ENCODE data around the gene CMSS1.

CMSS1 gene

DNA sequence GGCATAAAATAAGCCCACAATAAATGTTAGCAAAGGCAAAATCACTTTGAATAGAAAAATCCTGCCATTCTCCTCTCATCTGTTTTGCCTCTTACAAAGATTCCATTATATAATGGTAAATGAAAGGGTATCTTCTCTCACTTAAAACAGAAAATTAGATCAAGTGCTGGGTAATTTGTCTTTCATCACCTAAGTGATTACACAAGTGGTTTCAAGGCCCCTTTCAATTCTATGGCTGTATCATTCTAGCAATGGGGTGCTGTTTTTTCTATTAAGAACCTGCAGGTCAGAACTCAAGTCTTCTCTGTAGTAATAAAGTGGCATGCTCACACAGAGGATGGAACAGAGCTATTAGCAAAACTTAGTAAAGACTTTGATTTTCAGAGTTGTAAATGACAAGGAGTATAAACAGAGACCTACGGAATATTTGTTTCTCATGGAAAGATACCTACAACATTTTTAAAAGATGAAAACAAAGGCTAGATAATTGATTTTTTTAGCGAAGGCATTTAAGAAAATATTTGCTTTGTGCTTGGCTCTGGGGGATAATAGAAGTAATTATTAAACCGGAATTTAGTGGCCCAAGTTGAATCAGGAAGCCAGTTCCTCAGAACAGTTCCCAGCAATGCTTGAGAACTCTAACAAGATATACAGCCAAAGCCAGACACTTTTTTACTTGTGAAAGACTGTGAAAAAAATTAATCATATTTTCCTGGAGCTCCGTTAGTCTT is 137.4 kb downstream of the CMSS1 start:
- in situ Hi-C loops (cut with HindIII; ENCODE audit: low sequenced_read_pairs), result loop anchor here (5.0 kb wide), 1 partner anchor 52 kb away; no protein-coding TSS in a partner anchor

DNA sequence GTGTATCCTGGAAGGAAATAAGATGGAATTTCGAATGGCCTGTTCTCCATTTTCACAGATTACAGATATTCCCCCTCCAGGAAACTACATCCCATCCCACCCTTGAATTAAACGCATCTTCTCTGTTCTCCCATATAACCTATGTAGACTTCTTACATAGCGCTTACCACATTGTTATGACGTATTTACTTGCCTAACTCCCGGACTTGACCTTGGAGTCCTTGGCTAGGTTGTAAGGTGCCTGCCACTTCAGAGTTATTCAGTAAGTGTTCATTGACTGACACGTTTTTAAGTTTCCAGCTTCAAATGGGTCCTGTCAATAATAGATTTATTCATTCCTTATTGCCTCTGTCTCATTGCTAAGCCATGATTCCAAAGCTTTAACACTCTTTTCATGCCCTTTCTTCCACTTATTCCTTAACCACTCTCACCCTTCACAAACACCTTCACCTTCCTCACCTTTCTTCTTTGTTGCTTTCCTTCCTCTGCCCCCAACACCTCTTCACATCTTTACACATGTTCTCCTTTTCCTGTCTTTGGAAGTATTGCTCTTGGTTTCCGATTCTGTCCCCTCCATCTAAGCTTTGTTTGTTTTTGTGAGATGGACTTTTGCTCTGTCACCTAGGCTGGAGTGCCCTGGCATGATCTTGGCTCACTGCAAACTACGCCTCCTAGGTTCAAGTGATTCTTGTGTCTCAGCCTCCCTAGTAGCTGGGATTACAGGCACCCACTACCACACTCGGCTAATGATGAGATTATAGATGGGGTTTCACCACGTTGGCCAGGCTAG is 138.3 kb downstream of the CMSS1 start:
- in situ Hi-C loops (cut with HindIII; ENCODE audit: low sequenced_read_pairs), result loop anchor here (5.0 kb wide), 1 partner anchor 51 kb away; no protein-coding TSS in a partner anchor

DNA sequence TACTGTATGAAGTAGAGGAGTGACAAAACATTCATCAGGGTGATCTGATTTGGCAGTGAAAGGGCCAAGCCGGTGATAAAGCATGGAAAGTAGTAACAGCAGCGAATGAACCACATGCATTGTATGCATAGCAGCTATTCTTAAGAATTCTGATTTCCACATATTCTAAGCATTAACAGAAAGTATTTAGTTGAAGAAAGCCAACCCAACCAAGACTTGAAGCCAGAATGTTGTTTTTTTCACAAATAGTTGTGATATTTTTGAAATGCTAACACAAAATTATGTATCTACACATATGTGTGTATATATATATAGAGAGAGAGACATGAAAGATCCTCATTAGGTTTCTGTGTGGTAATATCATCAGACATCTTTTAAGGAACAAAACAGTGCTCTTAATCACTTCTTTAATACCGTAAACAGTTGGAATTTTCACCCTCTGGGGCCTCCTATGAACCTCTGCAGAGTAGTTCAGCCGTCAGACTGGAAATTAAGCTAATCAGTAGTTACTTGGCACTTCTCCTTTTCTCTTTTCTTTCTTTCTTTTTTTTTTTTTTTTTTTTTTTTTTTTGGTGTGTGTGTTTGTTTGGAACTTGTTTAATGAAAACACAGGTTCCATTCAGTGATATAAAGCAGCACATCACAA is 139.6 kb downstream of the CMSS1 start:
- in situ Hi-C loops (cut with HindIII; ENCODE audit: low sequenced_read_pairs), result loop anchor here (5.0 kb wide), 1 partner anchor 50 kb away; no protein-coding TSS in a partner anchor

- in situ Hi-C loops (cut with HindIII; ENCODE audit: low sequenced_read_pairs), result loop anchor here (5.0 kb wide), 1 partner anchor 49 kb away; no protein-coding TSS in a partner anchor
These were observed 140.7 kb downstream of the CMSS1 start for GRCh38 chr3:99958222-99958912.

DNA sequence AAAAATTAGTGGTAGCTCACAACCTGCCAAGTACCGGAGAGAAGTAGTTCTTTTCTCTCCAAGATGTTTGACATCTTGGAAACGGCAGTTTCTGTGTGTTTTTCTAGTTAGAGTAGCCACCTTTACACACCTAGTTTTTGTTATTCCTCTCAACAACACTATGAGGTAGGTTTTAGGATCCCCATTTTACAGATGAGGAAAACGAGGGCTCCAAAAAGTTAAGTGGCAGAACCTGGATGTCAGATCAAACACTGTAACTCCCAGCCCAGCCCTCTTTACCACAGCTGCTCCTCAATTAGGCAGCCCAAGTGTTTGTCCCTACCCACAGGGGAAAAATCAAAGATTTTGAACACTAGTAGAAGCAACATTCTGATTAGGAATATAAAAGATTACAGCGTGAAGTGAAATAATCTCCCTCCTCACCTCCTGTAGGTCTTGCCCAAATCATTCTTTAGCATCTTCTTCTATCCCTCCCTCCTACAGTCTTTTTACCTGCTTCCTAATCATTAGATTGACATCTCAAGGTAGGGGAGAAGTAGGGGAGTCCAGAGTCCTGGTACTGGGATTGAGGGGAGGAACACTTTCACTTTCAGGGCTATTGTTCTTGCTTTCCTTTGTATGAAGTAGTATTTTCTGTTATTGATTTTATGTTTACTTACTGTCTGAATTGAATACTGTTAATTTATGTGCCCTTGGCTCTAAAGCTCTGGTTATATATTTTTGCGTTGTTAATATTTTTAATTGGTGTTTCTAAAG is 142.6 kb downstream of the CMSS1 start:
- in situ Hi-C loops (cut with HindIII; ENCODE audit: low sequenced_read_pairs), result no loop called here

GRCh38 chr3:99960941-99961340 is 143.3 kb downstream of the CMSS1 start:
- in situ Hi-C loops (cut with HindIII; ENCODE audit: low sequenced_read_pairs), result no loop called here

DNA sequence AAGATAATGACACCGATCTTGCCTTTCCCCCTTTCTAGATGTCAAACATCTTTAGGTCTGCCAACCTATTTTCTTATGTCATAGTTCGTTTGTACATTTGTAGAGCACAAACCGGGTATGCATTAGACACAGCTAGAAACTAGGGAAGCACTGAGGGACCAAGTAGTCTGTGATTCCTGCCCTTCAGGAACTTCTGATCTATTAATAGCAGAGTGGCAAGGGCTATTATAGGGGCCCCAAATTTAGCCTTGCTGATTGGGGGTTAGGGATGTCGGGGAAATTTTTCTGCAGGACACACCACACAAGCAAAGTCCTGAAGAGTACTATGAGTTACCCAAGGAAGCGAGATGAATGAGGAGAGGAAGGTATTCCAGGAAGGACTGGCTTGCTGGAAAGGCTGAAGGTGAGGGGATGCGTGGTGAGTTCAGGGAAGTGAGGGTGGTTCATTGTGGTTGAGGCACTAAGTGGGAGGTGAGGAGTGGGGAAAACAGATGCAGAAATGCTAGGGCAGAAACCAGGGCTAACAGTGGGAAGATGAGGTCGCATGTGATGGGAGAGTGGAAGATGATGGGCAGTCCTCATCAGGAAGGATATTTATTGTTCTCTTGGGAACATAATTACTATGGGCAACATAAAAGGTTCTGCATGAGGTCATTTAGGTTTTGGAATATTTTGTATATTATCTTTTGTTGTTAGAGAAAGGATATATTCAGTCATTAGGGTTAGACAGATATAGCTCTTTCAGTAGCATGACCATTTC is 144.3 kb downstream of the CMSS1 start:
- in situ Hi-C loops (cut with HindIII; ENCODE audit: low sequenced_read_pairs), result no loop called here

DNA sequence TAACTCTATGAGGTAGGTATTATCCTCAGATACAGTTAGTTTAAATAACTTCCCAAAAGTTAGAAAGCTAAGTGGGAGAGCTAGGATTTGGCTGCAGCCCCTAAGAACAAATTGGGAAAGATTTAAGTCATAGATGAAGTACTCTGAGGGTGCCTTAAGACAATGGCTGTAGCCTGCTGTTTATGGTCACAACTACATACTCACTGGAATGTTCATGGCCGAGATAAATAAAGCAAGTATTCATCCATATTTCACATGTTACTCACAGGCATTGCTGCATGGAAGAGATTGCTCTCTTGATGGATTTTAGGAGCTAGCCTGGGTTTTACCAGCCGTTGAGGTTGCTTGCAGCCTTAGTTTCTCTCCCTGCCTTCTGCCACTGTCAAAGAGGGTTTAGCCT is 145.0 kb downstream of the CMSS1 start:
- in situ Hi-C loops (cut with HindIII; ENCODE audit: low sequenced_read_pairs), result no loop called here

GRCh38 chr3:99965077-99965476 is 147.4 kb downstream of the CMSS1 start:
- in situ Hi-C loops (cut with HindIII; ENCODE audit: low sequenced_read_pairs), result no loop called here

DNA sequence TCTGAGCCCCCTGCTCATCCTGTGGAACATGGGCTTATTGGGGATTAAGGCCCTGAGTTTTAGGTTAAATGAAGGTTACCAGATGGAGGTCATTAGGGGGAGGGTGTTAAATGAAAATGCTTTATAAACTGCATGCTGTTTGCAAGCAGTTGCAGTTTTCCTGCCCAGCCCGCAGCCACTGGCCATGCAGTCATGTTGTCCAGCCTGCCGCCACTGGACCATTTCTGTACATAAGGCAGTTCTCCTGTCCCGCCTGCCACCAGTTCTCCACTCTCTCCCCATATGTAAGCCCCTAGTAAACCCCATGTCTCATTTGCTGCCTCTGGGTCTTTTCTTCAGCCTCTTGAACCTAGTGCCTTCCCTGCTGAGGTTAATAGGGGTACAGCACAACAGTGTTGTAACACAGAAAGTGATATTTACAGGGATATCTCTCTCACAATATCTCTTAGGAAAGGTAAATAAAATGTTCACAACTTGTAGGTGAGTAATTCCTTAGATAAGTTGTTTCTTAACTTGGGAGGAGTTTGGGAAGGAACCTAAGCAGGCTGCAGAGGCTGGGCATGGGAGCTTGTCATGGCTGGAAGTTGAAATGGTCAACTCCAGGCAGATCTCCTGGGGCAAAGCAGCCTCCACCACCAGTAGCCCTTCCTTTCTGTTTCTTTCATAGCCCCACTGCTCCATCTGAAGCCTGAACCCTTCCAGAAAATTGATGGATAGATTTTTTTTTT is 148.2 kb downstream of the CMSS1 start:
- in situ Hi-C loops (cut with HindIII; ENCODE audit: low sequenced_read_pairs), result no loop called here

GRCh38 chr3:99966662-99967416 is 149.2 kb downstream of the CMSS1 start:
- in situ Hi-C loops (cut with HindIII; ENCODE audit: low sequenced_read_pairs), result no loop called here

GRCh38 chr3:99967796-99968195 is 150.1 kb downstream of the CMSS1 start:
- in situ Hi-C loops (cut with HindIII; ENCODE audit: low sequenced_read_pairs), result no loop called here

DNA sequence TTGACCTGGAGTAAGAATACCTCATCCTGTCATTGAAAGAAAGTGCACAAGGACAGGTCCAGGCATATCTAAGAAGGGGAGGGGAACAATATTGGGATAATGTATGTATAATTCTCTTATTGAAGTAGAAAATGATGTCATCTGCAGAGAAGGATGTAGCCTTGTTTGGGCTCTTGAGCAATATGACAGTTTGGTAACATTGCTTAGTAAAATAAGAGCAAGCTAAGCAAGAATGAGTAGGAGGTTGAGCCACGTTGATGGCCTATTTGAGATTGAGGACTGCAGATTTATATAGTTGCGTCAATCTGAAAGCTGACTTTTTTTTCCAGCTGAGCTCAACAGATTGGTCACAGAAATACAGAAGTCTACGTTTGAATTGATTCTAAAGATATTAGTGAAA is 151.5 kb downstream of the CMSS1 start:
- in situ Hi-C loops (cut with HindIII; ENCODE audit: low sequenced_read_pairs), result no loop called here

GRCh38 chr3:99970198-99970597 is 152.5 kb downstream of the CMSS1 start:
- in situ Hi-C loops (cut with HindIII; ENCODE audit: low sequenced_read_pairs), result no loop called here

DNA sequence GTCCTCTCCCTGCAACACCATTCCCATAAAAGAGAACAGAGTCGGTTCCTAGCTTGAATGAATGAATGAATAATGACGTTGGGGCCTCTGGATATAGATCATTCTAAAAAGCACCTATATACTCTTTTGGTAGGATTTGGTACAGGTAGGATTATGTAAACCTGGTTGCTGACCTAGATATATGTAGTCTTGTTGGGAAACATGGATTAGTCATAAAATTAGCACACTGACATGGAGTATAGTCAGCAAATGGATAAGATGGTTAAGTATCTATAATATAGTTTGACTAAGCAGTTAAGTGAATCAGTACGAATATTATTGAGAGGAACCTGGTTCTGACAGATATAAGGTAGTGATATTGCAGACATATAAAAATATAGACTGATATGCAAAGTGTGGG is 154.1 kb downstream of the CMSS1 start:
- in situ Hi-C loops (cut with HindIII; ENCODE audit: low sequenced_read_pairs), result no loop called here

DNA sequence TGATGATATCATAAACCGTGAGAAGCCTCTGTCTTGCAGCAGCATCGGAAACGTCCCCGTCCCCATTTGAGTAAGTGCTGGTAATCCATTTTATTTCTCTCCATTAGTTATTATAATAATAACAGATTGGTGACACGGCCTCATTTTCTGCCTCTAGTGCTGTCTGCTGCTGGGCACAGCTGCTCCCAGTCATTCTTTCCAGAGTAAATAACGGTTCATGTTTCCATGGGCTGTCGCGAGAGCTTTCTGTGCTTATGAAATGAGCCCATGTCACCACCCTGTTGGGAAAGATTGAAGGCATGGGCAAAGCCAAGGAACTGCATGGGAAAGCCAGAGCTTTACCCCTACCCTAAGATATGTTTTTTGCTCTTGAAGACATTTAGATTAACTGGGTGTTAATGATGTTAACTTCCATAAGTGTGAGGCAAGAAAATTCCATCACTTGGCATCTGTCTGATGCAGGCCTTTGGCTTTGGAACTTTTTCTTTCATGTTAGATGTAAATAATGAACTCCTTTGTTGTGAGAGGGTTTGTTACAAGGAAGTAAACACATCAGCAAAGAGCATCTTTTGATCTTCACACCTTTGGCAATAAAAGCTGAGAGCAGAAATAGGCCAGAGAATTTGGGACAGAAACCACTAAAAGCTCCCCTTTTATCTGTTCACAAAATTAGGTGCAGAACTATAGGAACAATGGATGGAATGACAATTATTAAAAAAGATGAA is 154.9 kb downstream of the CMSS1 start:
- in situ Hi-C loops (cut with HindIII; ENCODE audit: low sequenced_read_pairs), result no loop called here

DNA sequence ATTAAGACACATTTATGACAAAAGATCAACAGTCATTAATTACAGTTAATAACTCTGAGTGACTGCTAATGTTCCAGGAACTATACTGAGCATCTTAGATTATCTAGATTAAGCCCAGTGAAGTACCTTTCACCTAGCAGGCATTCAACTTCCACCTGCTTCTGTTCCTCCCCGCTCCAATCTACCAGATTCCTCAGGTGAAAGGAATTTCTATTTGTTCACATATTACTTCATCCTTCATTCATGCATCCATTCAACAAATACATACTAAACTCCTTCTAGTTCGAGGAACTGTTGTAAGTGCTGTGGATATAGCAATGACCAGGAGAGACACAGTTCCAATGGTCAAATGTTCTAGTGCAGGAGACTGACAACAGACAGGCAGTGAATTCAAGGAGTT is 157.3 kb downstream of the CMSS1 start:
- in situ Hi-C loops (cut with HindIII; ENCODE audit: low sequenced_read_pairs), result no loop called here

DNA sequence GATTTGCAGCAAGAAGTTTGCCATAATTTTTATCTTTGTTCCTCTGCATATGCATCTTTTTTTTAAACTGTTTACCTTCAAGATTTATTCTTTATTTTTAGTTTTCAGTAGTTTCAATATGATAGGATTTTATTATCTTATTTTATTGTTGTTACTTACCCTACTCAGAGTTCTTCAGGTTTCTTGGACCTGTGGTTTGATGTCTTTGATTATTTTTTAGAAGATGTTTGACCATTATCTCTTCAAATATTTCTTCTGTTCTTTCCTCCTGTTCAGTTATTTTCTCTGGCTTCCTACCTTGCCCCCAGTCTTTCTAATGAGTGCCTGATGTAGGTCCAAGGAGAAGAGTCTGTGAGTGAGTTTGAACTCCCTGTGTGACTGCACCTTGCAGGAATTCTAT is 158.9 kb downstream of the CMSS1 start:
- in situ Hi-C loops (cut with HindIII; ENCODE audit: low sequenced_read_pairs), result no loop called here
